Measurements from ENCODE around the gene DEPDC1B. TPM values are rescaled to one million over a fixed set of nuclear protein-coding genes. Genes with fewer than 3 reads are reported as not detected.
"Not testable (repeated sequence)": the region's sequence is repeated elsewhere in the genome, so short reads cannot be mapped to it uniquely, and the experiment has no call there.

Gene DEPDC1B
- total RNA-seq, 1 experiment from 2014 or later: 34.9 TPM

DNA sequence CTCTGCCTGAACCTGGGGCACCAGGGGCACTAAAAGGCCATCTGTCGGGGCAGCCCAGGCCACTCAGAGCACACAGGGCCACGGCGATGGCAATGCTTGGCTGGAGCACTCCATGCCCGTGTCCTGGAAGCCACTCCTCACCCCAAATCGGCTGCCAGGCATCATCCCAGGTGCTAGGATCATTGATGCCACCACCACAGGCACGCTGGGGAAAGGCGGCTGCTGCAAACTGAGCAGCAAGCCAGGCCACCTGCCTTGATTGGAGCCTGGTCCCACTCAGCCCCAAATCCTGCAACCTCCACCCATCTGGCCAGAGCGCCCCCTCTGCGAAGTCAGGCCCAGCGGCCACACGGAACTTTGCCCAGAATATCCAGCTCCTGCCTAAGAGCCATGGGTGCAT, 67.8 kb downstream of the DEPDC1B start:
- intact Hi-C loops (cut with micrococcal nuclease; ENCODE audit: unreplicated experiment): no loop called here
- H3K4me1 ChIP-seq (ENCODE audit: insufficient read depth, low read length, poor library complexity, severe bottlenecking): no peaks in the 10 kb centered on the region
- no peaks in the 10 kb centered on the region for H3K27me3 ChIP-seq (replicated peaks; ENCODE audit: insufficient read depth, low read depth, low read length, poor library complexity)
- no peak overlapping the region for H3K4me3 ChIP-seq (ENCODE audit: low read depth, low read length, poor library complexity, severe bottlenecking)
- no peak for DNase-seq (ENCODE audit: low spot score)
- no TSS peak for BruUV-seq (replicated peaks)
- ChIA-PET CTCF (no interaction called here), POLR2A (ENCODE audit: low non-redundant PET) (no interaction called here)
- H3K9me3 ChIP-seq (ENCODE audit: low read depth, low read length, poor library complexity, severe bottlenecking): no peaks in the 10 kb centered on the region
- H3K36me3 ChIP-seq (ENCODE audit: insufficient read depth, low read length, poor library complexity, severe bottlenecking): peaks cover 8% of the 10 kb centered on the region
- no peak overlapping the region for H3K27ac ChIP-seq (ENCODE audit: low read depth, low read length, poor library complexity, severe bottlenecking)
- TF ChIP-seq EZH2 (IDR thresholded peaks at IDR 0.05; ENCODE audit: borderline replicate concordance, low read depth, low read length, poor library complexity, severe bottlenecking) (no peak), CTCF (conservative IDR thresholded peaks at IDR 0.05; ENCODE audit: low read depth, low read length) (no peak)

DNA sequence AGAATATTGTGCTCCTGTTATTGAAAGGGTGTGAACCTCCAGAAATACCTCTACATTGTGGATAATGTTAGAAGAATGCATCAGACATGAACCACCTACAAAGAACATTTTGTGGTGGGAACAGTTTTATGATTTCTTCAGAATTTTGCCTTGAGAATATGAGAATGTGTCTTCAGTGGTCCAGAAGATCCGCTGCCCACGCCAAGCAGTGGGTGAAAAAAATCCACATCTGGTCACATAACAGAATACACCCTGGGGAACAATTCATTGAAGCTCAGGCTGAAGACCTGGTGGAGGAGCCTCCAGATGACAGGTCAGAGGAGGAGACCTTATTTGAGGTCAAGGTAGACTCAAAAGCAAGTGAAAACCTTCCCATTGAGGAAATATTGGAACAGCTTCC, 69.1 kb downstream of the DEPDC1B start:
- no peaks in the 10 kb centered on the region for H3K27me3 ChIP-seq (replicated peaks; ENCODE audit: insufficient read depth, low read depth, low read length, poor library complexity)
- TF ChIP-seq CTCF (conservative IDR thresholded peaks at IDR 0.05; ENCODE audit: low read depth, low read length) (no peak), EZH2 (IDR thresholded peaks at IDR 0.05; ENCODE audit: borderline replicate concordance, low read depth, low read length, poor library complexity, severe bottlenecking) (no peak)
- no peak overlapping the region for H3K27ac ChIP-seq (ENCODE audit: low read depth, low read length, poor library complexity, severe bottlenecking)
- ChIA-PET CTCF (no interaction called here), POLR2A (ENCODE audit: low non-redundant PET) (no interaction called here)
- intact Hi-C loops (cut with micrococcal nuclease; ENCODE audit: unreplicated experiment): no loop called here
- no TSS peak for BruUV-seq (replicated peaks)
- no peak for DNase-seq (ENCODE audit: low spot score)
- H3K4me3 ChIP-seq (ENCODE audit: low read depth, low read length, poor library complexity, severe bottlenecking): no peak overlapping the region
- H3K9me3 ChIP-seq (ENCODE audit: low read depth, low read length, poor library complexity, severe bottlenecking): no peaks in the 10 kb centered on the region
- H3K36me3 ChIP-seq (ENCODE audit: insufficient read depth, low read length, poor library complexity, severe bottlenecking): peaks cover 8% of the 10 kb centered on the region
- H3K4me1 ChIP-seq (ENCODE audit: insufficient read depth, low read length, poor library complexity, severe bottlenecking): no peaks in the 10 kb centered on the region

DNA sequence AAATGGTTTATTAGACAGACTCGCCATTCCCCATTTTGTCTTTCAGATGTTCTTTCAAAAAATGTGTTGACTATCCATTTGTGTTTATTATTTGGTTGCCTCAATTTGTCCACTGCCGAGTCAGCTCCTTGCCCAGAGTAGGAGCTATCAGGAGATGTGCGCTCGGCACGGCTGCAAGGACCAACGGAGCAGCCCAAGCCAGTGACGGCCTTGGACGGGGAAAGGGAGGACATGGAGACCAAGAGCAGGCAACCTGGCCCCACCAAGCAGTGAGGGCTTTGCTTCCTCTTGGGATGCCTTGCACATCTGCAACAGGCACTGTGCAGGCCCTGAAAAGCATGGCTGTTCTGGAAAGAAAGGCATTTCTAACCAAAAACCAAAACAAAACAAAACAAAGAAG, 69.8 kb downstream of the DEPDC1B start:
- H3K27ac ChIP-seq (ENCODE audit: low read depth, low read length, poor library complexity, severe bottlenecking): no peak overlapping the region
- intact Hi-C loops (cut with micrococcal nuclease; ENCODE audit: unreplicated experiment): no loop called here

DNA sequence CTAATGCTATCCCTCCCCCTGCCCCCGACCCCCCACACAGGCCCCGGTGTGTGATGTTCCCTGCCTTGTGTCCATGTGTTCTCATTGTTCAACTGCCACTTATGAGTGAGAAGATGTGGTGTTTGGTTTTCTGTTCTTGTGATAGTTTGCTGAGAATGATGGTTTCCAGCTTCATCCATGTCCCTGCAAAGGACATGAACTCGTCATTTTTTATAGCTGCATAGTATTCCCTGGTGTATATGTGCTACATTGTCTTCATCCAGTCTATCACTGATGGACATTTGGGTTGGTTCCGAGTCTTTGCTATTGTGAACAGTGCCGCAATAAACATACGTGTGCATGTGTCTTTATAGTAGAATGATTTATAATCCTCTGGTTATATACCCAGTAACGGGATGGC, 75.1 kb downstream of the DEPDC1B start:
- intact Hi-C loops (cut with micrococcal nuclease; ENCODE audit: unreplicated experiment); H3K27me3 ChIP-seq (replicated peaks; ENCODE audit: insufficient read depth, low read depth, low read length, poor library complexity); H3K9me3 ChIP-seq (ENCODE audit: low read depth, low read length, poor library complexity, severe bottlenecking); H3K4me3 ChIP-seq (ENCODE audit: low read depth, low read length, poor library complexity, severe bottlenecking); CTCF ChIA-PET; H3K27ac ChIP-seq (ENCODE audit: low read depth, low read length, poor library complexity, severe bottlenecking); H3K4me1 ChIP-seq (ENCODE audit: insufficient read depth, low read length, poor library complexity, severe bottlenecking); BruUV-seq (replicated peaks); DNase-seq (ENCODE audit: low spot score); H3K36me3 ChIP-seq (ENCODE audit: insufficient read depth, low read length, poor library complexity, severe bottlenecking); POLR2A ChIA-PET (ENCODE audit: low non-redundant PET): not testable (repeated sequence)

More for the DNA sequence above, 69.8 kb downstream of the DEPDC1B start:
- no peaks in the 10 kb centered on the region for H3K9me3 ChIP-seq (ENCODE audit: low read depth, low read length, poor library complexity, severe bottlenecking)
- H3K27me3 ChIP-seq (replicated peaks; ENCODE audit: insufficient read depth, low read depth, low read length, poor library complexity): no peaks in the 10 kb centered on the region
- peaks cover 8% of the 10 kb centered on the region for H3K36me3 ChIP-seq (ENCODE audit: insufficient read depth, low read length, poor library complexity, severe bottlenecking)
- BruUV-seq (replicated peaks): no TSS peak
- TF ChIP-seq EZH2 (IDR thresholded peaks at IDR 0.05; ENCODE audit: borderline replicate concordance, low read depth, low read length, poor library complexity, severe bottlenecking): no peak
- no peak for TF ChIP-seq CTCF (conservative IDR thresholded peaks at IDR 0.05; ENCODE audit: low read depth, low read length)
- ChIA-PET CTCF (no interaction called here), POLR2A (ENCODE audit: low non-redundant PET) (no interaction called here)
- H3K4me3 ChIP-seq (ENCODE audit: low read depth, low read length, poor library complexity, severe bottlenecking): no peak overlapping the region
- no peaks in the 10 kb centered on the region for H3K4me1 ChIP-seq (ENCODE audit: insufficient read depth, low read length, poor library complexity, severe bottlenecking)
- DNase-seq (ENCODE audit: low spot score): no peak

- DNase-seq (ENCODE audit: low spot score); BruUV-seq (replicated peaks): not testable (repeated sequence)
Measured at GRCh38 chr5:60620752-60621151, 79.2 kb downstream of the DEPDC1B start.

More at GRCh38 chr5:60620752-60621151, 79.2 kb downstream of the DEPDC1B start:
- CTCF ChIA-PET; H3K4me3 ChIP-seq (ENCODE audit: low read depth, low read length, poor library complexity, severe bottlenecking); H3K27me3 ChIP-seq (replicated peaks; ENCODE audit: insufficient read depth, low read depth, low read length, poor library complexity); H3K27ac ChIP-seq (ENCODE audit: low read depth, low read length, poor library complexity, severe bottlenecking); H3K36me3 ChIP-seq (ENCODE audit: insufficient read depth, low read length, poor library complexity, severe bottlenecking); H3K4me1 ChIP-seq (ENCODE audit: insufficient read depth, low read length, poor library complexity, severe bottlenecking); H3K9me3 ChIP-seq (ENCODE audit: low read depth, low read length, poor library complexity, severe bottlenecking); POLR2A ChIA-PET (ENCODE audit: low non-redundant PET); intact Hi-C loops (cut with micrococcal nuclease; ENCODE audit: unreplicated experiment): not testable (repeated sequence)
